Adrenal gland (tissue), 5 donors: ENCODE data around the gene SCP2.

Experiments
- POLR2A ChIP-seq, 2 donors: fragments of 450-650 bp; IDR thresholded peaks; one replicate each; pipeline ENCODE4 v1.6.1; 2017; ENCODE audit warnings: antibody characterized with exemption in 2 of 2, mild to moderate bottlenecking in 2 of 2, moderate library complexity in 1 of 2
- TF ChIP-seq, protein P1 (sequence below), 6 experiments: fragments of 450-650 bp in 4 of 6; fragments of 200-600 bp in 2 of 6; sonication (generic) in 1 of 6; IDR thresholded peaks; 1 replicate in 5 of 6; 2 replicates in 1 of 6; pipeline versions ENCODE4 v1.5.1 to v1.8.0; 2016 to 2021; ENCODE audit warnings: antibody characterized with exemption in 6 of 6, mild to moderate bottlenecking in 2 of 6, moderate library complexity in 1 of 6
- donor health status: DM: no; HTN: no; CAD: no.

DNA sequence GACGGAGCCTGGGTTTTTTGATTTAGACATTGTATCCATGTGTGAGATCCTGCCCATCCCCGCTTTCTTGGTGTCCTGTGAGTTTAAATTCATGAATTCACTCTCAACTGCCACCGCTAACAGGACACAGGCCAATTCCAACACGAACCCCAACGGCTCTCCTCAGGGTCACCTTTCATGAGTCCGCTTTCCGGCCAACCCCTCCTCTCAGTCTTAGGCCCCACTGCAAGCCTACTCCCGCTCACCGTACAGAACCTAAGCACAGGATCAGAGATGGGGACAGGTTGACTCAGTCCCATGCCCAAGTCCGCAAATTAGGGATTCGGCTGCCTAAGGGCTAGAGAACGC lies 238 bp upstream of the SCP2 start:
- TF ChIP-seq, protein P1, sequence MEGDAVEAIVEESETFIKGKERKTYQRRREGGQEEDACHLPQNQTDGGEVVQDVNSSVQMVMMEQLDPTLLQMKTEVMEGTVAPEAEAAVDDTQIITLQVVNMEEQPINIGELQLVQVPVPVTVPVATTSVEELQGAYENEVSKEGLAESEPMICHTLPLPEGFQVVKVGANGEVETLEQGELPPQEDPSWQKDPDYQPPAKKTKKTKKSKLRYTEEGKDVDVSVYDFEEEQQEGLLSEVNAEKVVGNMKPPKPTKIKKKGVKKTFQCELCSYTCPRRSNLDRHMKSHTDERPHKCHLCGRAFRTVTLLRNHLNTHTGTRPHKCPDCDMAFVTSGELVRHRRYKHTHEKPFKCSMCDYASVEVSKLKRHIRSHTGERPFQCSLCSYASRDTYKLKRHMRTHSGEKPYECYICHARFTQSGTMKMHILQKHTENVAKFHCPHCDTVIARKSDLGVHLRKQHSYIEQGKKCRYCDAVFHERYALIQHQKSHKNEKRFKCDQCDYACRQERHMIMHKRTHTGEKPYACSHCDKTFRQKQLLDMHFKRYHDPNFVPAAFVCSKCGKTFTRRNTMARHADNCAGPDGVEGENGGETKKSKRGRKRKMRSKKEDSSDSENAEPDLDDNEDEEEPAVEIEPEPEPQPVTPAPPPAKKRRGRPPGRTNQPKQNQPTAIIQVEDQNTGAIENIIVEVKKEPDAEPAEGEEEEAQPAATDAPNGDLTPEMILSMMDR (IDR thresholded peaks at IDR 0.05): no peak
- TF ChIP-seq POLR2A (IDR thresholded peaks at IDR 0.05): no peak
